ENCODE data around the gene CHID1. TPM values are rescaled to one million over a fixed set of nuclear protein-coding genes. Genes with fewer than 3 reads are reported as not detected.

Gene CHID1
- total and polyA plus RNA-seq, 9 of the 15 experiments (the other 6 are each of a cell fraction or from before 2014, with no cell fraction given): 15.1 to 108 (median 39.8) TPM

DNA sequence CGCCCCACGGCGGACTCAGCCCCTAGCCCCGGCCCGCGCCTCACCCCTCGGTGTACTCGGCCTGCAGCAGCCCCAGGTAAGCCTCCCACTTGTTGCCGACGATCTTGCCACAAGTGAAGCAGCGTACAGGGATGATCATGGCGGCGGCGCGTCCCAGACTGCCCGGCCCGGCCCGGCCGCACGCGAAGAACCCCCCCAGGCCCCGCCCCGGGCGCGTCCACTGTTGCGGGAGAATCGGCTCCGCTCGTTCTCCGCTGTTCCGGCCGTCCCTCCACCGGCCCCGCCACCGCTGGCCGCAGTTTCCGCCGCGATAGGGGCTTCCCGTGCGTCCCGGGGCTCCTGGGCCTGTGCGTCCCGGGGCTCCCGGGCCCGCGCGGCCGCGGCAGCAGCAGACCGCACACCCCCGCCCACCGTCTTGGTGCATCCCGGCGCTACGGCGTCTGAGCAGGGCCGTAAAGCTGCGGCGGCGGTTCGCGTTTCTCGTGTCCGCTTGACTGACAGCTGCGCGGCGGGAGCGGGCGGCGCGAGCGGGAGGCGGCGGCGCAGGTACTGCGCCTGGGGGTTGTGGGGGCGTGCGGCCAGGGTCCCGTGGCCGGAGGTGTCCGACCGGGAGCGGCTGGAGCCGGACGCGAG, 68.1 kb downstream of the CHID1 start, which contains the start of the genes POLR2L and TSPAN4 (continued):
- peak; percentile 75; the same call in 1 of the 2 replicates for TF ChIP-seq CBX1 (IDR thresholded peaks at IDR 0.05; ENCODE audit: low read depth)
- TF ChIP-seq GTF2A2 (tag; IDR thresholded peaks at IDR 0.05): peak; percentile 52; the same call in 1 of the 2 replicates
- peak; percentile 89 for TF ChIP-seq TCF7L2 (IDR thresholded peaks at IDR 0.05; ENCODE audit: low read depth, low read length)
- no peak for TF ChIP-seq PHF21A (IDR thresholded peaks at IDR 0.05; ENCODE audit: borderline replicate concordance, low read depth)
- TF ChIP-seq FOXK2 (conservative IDR thresholded peaks at IDR 0.05 in 1 of 2, IDR thresholded peaks at IDR 0.05 in 1 of 2; ENCODE audit: low read depth in 2 of 2): peak in 1 of 2 experiments; percentile 98; a peak in 2 of 4 replicates
- TF ChIP-seq CREM (IDR thresholded peaks at IDR 0.05; ENCODE audit: low read depth): peak; percentile 83
- peak; percentile 13; the same call in 1 of the 2 replicates for TF ChIP-seq CHD2 (IDR thresholded peaks at IDR 0.05; ENCODE audit: low read depth, low read length)
- no peak for TF ChIP-seq PHTF2 (CRISPR knock-in tag; IDR thresholded peaks at IDR 0.05)
- peak; percentile 73 for TF ChIP-seq CCNT2 (IDR thresholded peaks at IDR 0.05; ENCODE audit: borderline replicate concordance, extremely low read depth, insufficient read length, low read depth, low read length)
- TF ChIP-seq SAP30 (IDR thresholded peaks at IDR 0.05; ENCODE audit: borderline replicate concordance, insufficient read depth, low read depth, low read length, poor library complexity, severe bottlenecking): peak; percentile 89
- no peak for TF ChIP-seq MYNN (IDR thresholded peaks at IDR 0.05)
- no peak for TF ChIP-seq MYNN (CRISPR knock-in tag; IDR thresholded peaks at IDR 0.05)
- TF ChIP-seq, protein P1, sequence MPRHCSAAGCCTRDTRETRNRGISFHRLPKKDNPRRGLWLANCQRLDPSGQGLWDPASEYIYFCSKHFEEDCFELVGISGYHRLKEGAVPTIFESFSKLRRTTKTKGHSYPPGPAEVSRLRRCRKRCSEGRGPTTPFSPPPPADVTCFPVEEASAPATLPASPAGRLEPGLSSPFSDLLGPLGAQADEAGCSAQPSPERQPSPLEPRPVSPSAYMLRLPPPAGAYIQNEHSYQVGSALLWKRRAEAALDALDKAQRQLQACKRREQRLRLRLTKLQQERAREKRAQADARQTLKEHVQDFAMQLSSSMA (CRISPR knock-in tag; IDR thresholded peaks at IDR 0.05): 0 out of 2 replicates have a peak, but pooled peaks have one; percentile 1
- TF ChIP-seq HEY1 (CRISPR knock-in tag; IDR thresholded peaks at IDR 0.05; ENCODE audit: borderline replicate concordance): no peak
- TF ChIP-seq, protein P2, sequence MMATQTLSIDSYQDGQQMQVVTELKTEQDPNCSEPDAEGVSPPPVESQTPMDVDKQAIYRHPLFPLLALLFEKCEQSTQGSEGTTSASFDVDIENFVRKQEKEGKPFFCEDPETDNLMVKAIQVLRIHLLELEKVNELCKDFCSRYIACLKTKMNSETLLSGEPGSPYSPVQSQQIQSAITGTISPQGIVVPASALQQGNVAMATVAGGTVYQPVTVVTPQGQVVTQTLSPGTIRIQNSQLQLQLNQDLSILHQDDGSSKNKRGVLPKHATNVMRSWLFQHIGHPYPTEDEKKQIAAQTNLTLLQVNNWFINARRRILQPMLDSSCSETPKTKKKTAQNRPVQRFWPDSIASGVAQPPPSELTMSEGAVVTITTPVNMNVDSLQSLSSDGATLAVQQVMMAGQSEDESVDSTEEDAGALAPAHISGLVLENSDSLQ (IDR thresholded peaks at IDR 0.05): peak; percentile 97
- peak; percentile 91 for TF ChIP-seq TAF1 (IDR thresholded peaks at IDR 0.05; ENCODE audit: control insufficient read depth, extremely low read depth, insufficient read depth, low read length, severe bottlenecking)
- peak; percentile 74 for TF ChIP-seq REST (IDR thresholded peaks at IDR 0.05; ENCODE audit: borderline replicate concordance)
- TF ChIP-seq REST (CRISPR knock-in tag; IDR thresholded peaks at IDR 0.05; ENCODE audit: low read depth): peak; percentile 80; the same call in 1 of the 2 replicates
